Measurements from ENCODE around the gene JMJD8.

DNA sequence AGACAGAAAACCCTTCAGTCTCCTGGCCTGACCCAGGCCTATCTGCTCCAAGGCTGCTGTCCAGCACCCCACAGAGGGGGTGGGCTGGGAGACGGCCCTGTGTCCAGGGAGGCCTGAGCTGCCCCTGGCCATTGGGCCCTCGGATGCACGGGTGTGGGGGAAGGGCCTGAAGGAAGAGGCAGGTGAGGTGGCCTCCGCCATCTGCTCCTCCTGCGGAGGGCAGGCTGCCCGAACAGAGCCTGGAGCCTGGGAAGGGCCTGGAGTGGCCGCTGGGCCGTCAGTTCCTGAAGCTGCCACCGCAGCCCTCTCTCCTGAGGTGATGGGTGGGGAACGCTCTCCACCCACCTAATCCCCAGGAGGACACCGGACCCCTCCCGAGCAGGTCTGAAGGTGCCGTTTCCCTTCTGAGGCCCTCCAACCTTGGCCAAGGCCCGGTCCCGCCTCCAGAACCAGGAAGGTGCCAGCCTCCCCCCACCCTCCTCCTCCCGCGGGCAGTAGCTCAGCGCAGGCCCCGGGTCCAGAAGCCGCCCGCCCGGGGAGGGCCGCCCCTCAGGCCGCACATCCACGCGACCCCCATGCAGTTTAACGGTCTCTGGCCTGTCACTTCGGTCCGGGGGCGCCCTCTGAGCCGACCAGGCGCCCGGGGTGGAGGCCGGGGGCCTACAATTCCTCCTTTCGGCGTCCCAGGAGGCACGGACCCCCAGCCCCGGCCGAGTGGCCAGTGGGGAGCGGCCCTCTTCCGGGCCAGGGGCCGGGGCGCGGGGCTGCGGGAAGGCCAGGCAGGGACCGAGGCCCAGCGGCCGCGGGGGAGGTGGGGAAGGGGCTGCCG lies 20.6 kb upstream of the JMJD8 start:
- TF ChIP-seq, protein P1, sequence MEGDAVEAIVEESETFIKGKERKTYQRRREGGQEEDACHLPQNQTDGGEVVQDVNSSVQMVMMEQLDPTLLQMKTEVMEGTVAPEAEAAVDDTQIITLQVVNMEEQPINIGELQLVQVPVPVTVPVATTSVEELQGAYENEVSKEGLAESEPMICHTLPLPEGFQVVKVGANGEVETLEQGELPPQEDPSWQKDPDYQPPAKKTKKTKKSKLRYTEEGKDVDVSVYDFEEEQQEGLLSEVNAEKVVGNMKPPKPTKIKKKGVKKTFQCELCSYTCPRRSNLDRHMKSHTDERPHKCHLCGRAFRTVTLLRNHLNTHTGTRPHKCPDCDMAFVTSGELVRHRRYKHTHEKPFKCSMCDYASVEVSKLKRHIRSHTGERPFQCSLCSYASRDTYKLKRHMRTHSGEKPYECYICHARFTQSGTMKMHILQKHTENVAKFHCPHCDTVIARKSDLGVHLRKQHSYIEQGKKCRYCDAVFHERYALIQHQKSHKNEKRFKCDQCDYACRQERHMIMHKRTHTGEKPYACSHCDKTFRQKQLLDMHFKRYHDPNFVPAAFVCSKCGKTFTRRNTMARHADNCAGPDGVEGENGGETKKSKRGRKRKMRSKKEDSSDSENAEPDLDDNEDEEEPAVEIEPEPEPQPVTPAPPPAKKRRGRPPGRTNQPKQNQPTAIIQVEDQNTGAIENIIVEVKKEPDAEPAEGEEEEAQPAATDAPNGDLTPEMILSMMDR (IDR thresholded peaks at IDR 0.05 in 2 of 3, conservative IDR thresholded peaks at IDR 0.05 in 1 of 3; ENCODE audit: borderline replicate concordance in 1 of 3, insufficient read depth in 1 of 3, low read depth in 2 of 3, low read length in 2 of 3): no peak
- TF ChIP-seq, protein P2, sequence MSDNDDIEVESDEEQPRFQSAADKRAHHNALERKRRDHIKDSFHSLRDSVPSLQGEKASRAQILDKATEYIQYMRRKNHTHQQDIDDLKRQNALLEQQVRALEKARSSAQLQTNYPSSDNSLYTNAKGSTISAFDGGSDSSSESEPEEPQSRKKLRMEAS (IDR thresholded peaks at IDR 0.05): no peak; the same call in 1 of the 2 replicates

Data from HCT116 (cell line).